Astrocyte of the cerebellum (primary cell): Measurements from ENCODE around the gene ID4.

ENCODE experiments used
- DNase-seq: peaks from one replicate; pipeline ENCODE4 v3.0.0-alpha.2; 2011; ENCODE audit warnings: low read depth
- H3K4me3 ChIP-seq: 2 replicates; pipeline ENCODE4 v1.5.1; 2011; ENCODE audit warnings: mild to moderate bottlenecking, low read depth, low read length, moderate library complexity
- CTCF ChIP-seq: IDR thresholded peaks from 2 replicates; pipeline ENCODE4 v1.5.1; 2012; ENCODE audit warnings: low read length, low read depth, moderate library complexity, mild to moderate bottlenecking; ENCODE audit errors: missing control alignments
- in situ Hi-C: cut with HindIII; loops from 2 replicates; pipeline ENCODE4 v1.10.0; 2017; ENCODE audit warnings: low sequenced_read_pairs

Gene ID4

GRCh38 chr6:19837511-19838441 lies 606 bp downstream of the ID4 start:
- TF ChIP-seq CTCF = no peak

GRCh38 chr6:19838442-19839236 lies 1.5 kb downstream of the ID4 start:
- peak overlapping the region; percentile 55 for H3K4me3 ChIP-seq
- in situ Hi-C loops = no loop called here
- no peak for DNase-seq
- no peak for TF ChIP-seq CTCF

More at GRCh38 chr6:19837511-19838441, 606 bp downstream of the ID4 start:
- no peak for DNase-seq
- peak overlapping the region; percentile 55 for H3K4me3 ChIP-seq
- in situ Hi-C loops = no loop called here

GRCh38 chr6:19839237-19839546 lies 2.0 kb downstream of the ID4 start:
- no peak for TF ChIP-seq CTCF
- in situ Hi-C loops = no loop called here
- DNase-seq = no peak
- H3K4me3 ChIP-seq = peak overlapping the region; percentile 55

- DNase-seq = no peak
- in situ Hi-C loops = no loop called here
- H3K4me3 ChIP-seq = peak overlapping the region; percentile 55
- no peak for TF ChIP-seq CTCF
Measured at GRCh38 chr6:19839788-19840187, 2.6 kb downstream of the ID4 start.

- TF ChIP-seq CTCF = no peak
- DNase-seq = no peak
- no peak overlapping the region for H3K4me3 ChIP-seq
- in situ Hi-C loops = no loop called here
Measured at GRCh38 chr6:19841181-19841580, 4.0 kb downstream of the ID4 start.

GRCh38 chr6:19842030-19842615 lies 5.0 kb downstream of the ID4 start:
- in situ Hi-C loops = no loop called here
- no peak for DNase-seq
- no peak overlapping the region for H3K4me3 ChIP-seq
- no peak for TF ChIP-seq CTCF
